Muscle layer of duodenum (tissue), 2 donors: Measurements from ENCODE around the gene DLG1.
"Not testable (repeated sequence)": the region's sequence is repeated elsewhere in the genome, so short reads cannot be mapped to it uniquely, and the experiment has no call there.

Experiments used
- H3K27ac ChIP-seq: one replicate; pipeline ENCODE4 v1.7.0; 2013; ENCODE audit warnings: mild to moderate bottlenecking, low read length
- H3K27me3 ChIP-seq: one replicate; pipeline ENCODE4 v1.7.0; 2013; ENCODE audit warnings: low read depth, mild to moderate bottlenecking, control low read depth, low read length
- H3K36me3 ChIP-seq, 2 donors: one replicate each; pipeline ENCODE4 v1.7.0; 2013; ENCODE audit warnings: low read length in 2 of 2, control low read depth in 1 of 2, mild to moderate bottlenecking in 1 of 2; ENCODE audit not compliant: insufficient read depth in 2 of 2, control insufficient read depth in 1 of 2
- H3K4me1 ChIP-seq, 2 donors: one replicate each; pipeline ENCODE4 v1.7.0; 2013; ENCODE audit warnings: low read length in 2 of 2, mild to moderate bottlenecking in 2 of 2, control low read depth in 1 of 2, moderate library complexity in 1 of 2; ENCODE audit not compliant: insufficient read depth in 2 of 2, control insufficient read depth in 1 of 2
- H3K4me3 ChIP-seq, 2 donors: one replicate each; pipeline ENCODE4 v1.7.0; 2013; ENCODE audit warnings: low read length in 2 of 2, low read depth in 1 of 2, mild to moderate bottlenecking in 1 of 2
- H3K9me3 ChIP-seq, 2 donors: one replicate each; pipeline ENCODE4 v1.7.0; 2013; ENCODE audit warnings: low read length in 2 of 2, control low read depth in 1 of 2, mild to moderate bottlenecking in 1 of 2; ENCODE audit not compliant: control insufficient read depth in 1 of 2
- donor health status: healthy.

Gene DLG1

DNA sequence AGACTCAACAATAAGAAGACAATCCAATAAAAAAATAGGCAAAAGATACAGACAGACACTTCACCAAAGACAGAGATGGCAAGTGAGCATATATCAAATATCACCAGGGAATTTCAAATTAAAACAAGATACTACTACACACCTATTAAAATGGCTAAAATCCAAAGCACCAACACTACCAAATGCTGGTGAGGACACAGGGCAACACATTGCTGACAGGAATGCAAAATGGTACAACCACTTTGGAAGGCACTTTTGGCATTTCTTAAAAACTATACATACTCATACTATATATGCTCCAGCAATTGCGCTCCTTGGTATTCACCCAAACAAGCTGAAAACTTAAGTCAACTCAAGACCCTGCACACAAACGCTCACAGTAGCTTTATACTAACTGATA is 12.9 kb downstream of the DLG1 start:
- H3K36me3 ChIP-seq, result peaks cover 29 to 37% of the 10 kb centered on the region in 2 donors
- no peaks in the 10 kb centered on the region for H3K9me3 ChIP-seq
- H3K27me3 ChIP-seq, result no peaks in the 10 kb centered on the region
- peaks cover 0 to 1% of the 10 kb centered on the region in 2 donors for H3K4me1 ChIP-seq
- H3K27ac ChIP-seq, result no peak overlapping the region
- H3K4me3 ChIP-seq, result no peak overlapping the region

DNA sequence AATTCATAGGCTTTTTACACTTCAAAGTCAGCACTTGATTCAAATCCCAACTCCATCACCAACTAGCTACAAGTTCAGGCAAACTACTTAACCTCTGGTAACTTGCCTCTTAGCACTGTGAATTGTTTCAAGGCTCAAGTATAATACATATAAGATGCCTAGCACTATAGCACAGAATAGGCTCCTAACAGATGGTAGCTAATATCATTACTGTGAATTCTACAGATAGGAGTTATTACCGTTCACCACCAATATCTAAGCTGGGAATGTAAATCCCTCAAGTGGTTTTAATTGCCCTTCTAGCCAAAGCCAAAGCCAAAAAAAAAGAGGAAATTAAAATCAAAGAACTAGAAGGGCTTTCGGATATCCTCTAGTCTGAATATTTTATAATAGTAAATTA is 15.4 kb downstream of the DLG1 start:
- no peaks in the 10 kb centered on the region for H3K27me3 ChIP-seq
- H3K9me3 ChIP-seq, result no peaks in the 10 kb centered on the region
- H3K27ac ChIP-seq, result no peak overlapping the region
- peaks cover 27 to 37% of the 10 kb centered on the region in 2 donors for H3K36me3 ChIP-seq
- H3K4me3 ChIP-seq, result no peak overlapping the region
- no peaks in the 10 kb centered on the region for H3K4me1 ChIP-seq

DNA sequence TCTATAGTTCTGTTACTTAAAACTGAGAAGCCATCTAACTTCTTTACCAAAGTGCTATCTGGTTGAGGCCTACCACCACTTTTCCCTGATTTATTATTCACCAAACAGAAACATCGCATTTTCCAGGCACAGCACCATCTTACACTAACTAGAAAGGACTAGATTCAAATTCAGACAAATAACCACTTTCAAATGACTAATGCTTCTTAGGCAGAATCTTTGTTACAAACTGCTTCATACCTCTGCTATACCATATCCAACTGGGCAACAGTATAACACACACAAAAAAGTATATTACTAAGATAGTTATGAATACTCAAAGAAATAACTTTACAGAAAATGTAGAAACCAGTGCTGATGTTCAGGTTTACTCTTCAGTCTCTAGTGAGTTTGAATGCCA is 16.6 kb downstream of the DLG1 start:
- Histone ChIP-seq H3K9me3 (no peaks in the 10 kb centered on the region), H3K4me1 (no peaks in the 10 kb centered on the region), H3K27me3 (no peaks in the 10 kb centered on the region), H3K4me3 (no peak overlapping the region), H3K36me3 (peaks cover 24 to 35% of the 10 kb centered on the region in 2 donors), H3K27ac (no peak overlapping the region)

- Histone ChIP-seq H3K4me3 (no peak overlapping the region), H3K36me3 (peaks cover 21 to 22% of the 10 kb centered on the region in 2 donors), H3K27ac (no peak overlapping the region), H3K9me3 (no peaks in the 10 kb centered on the region), H3K27me3 (no peaks in the 10 kb centered on the region), H3K4me1 (no peaks in the 10 kb centered on the region)
These were observed 18.3 kb downstream of the DLG1 start for GRCh38 chr3:197280156-197280555.

DNA sequence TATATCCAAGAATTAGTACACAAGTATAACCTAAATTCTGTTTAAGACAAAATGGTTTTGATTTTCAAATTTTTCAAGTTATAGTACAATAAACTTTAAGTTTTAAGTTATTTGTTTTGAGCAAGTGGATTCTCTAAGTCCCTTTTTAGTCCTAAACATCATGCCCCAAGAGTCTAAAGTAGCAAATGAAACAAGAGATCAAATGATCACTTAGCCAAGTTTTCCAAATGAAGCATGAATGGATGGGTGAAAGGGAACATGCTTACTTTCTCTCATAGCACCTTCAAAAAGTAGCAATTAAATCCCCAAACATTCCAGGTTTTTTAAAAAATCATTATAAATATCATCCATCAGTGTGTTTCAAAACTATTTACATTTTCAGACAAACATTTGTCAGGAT is 19.5 kb downstream of the DLG1 start:
- Histone ChIP-seq H3K27ac (no peak overlapping the region), H3K9me3 (no peaks in the 10 kb centered on the region), H3K4me1 (no peaks in the 10 kb centered on the region), H3K36me3 (peaks cover 19 to 22% of the 10 kb centered on the region in 2 donors), H3K27me3 (no peaks in the 10 kb centered on the region), H3K4me3 (no peak overlapping the region)

- H3K4me1 ChIP-seq, H3K27me3 ChIP-seq, H3K4me3 ChIP-seq, H3K27ac ChIP-seq, H3K9me3 ChIP-seq: not testable (repeated sequence)
- peaks cover 14 to 17% of the 10 kb centered on the region in 2 donors for H3K36me3 ChIP-seq
These were observed 21.6 kb downstream of the DLG1 start for GRCh38 chr3:197276808-197277207.

GRCh38 chr3:197270558-197271317 is 27.7 kb downstream of the DLG1 start:
- H3K27ac ChIP-seq, result no peak overlapping the region
- H3K4me1 ChIP-seq, result peaks cover 0 to 11% of the 10 kb centered on the region in 2 donors
- H3K4me3 ChIP-seq, result no peak overlapping the region
- H3K27me3 ChIP-seq, result no peaks in the 10 kb centered on the region
- peaks cover 0 to 5% of the 10 kb centered on the region in 2 donors for H3K36me3 ChIP-seq
- H3K9me3 ChIP-seq, result no peaks in the 10 kb centered on the region

GRCh38 chr3:197269024-197269423 is 29.4 kb downstream of the DLG1 start:
- H3K4me1 ChIP-seq, result peaks cover 0 to 11% of the 10 kb centered on the region in 2 donors

DNA sequence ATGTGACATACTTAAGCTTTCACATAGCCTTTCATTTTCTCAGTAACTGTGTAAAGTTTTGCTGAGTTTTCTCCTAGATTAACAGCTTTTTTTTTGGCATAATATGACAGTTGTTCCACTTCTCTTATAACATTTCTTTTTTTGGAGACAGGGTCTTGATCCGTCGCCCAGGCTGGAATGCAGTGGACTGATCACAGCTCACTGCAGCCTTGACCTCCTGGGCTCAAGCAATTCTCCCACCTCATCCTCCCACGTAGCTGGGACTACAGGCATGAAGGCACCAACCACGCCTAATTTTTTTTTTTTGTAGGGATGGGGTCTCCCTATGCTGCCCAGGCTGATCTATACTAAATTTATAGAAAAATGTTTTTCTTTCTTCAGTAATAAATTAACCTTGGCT is 30.1 kb downstream of the DLG1 start:
- Histone ChIP-seq H3K4me3 (no peak overlapping the region), H3K9me3 (no peaks in the 10 kb centered on the region), H3K36me3 (peaks cover 0 to 5% of the 10 kb centered on the region in 2 donors), H3K27me3 (no peaks in the 10 kb centered on the region), H3K4me1 (peaks cover 0 to 11% of the 10 kb centered on the region in 2 donors), H3K27ac (no peak overlapping the region)

More at GRCh38 chr3:197269024-197269423, 29.4 kb downstream of the DLG1 start:
- Histone ChIP-seq H3K4me3 (no peak overlapping the region), H3K9me3 (no peaks in the 10 kb centered on the region), H3K27ac (no peak overlapping the region), H3K36me3 (peaks cover 0 to 5% of the 10 kb centered on the region in 2 donors), H3K27me3 (no peaks in the 10 kb centered on the region)

GRCh38 chr3:197266331-197266730 is 32.1 kb downstream of the DLG1 start:
- Histone ChIP-seq H3K36me3 (peaks cover 0 to 5% of the 10 kb centered on the region in 2 donors), H3K27me3 (no peaks in the 10 kb centered on the region), H3K4me1 (peaks cover 0 to 11% of the 10 kb centered on the region in 2 donors), H3K27ac (no peak overlapping the region), H3K9me3 (no peaks in the 10 kb centered on the region), H3K4me3 (no peak overlapping the region)

DNA sequence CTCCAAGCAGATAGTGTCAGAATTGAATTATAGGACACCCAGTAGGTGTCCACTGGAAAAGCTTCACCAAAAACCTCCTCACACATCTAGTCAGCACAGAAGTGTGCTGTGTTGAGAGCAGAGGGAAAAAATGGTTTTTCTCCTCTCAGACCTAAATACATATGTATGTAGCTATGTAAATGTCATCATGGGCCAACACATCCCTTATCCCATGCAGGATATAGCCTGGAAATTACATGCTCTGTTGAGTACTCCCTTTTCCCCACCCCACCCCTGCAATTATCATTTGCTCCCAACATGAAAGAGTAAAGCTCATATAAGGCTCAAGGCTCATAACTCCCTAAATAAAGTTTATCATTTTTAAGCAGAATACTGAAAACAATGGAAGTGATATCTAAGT is 35.7 kb downstream of the DLG1 start:
- Histone ChIP-seq H3K4me3 (no peak overlapping the region), H3K27me3 (no peaks in the 10 kb centered on the region), H3K27ac (no peak overlapping the region), H3K4me1 (peaks cover 0 to 2% of the 10 kb centered on the region in 2 donors), H3K9me3 (no peaks in the 10 kb centered on the region), H3K36me3 (no peaks in the 10 kb centered on the region)

GRCh38 chr3:197261164-197261509 is 37.3 kb downstream of the DLG1 start:
- Histone ChIP-seq H3K9me3 (no peaks in the 10 kb centered on the region), H3K4me3 (no peak overlapping the region), H3K27me3 (no peaks in the 10 kb centered on the region), H3K27ac (no peak overlapping the region), H3K36me3 (no peaks in the 10 kb centered on the region), H3K4me1 (peaks cover 0 to 5% of the 10 kb centered on the region in 2 donors)
